RWPE1 (cell line): Measurements from ENCODE around the gene MRPS6.

Source experiments
- CTCF ChIA-PET: fragments of 350-600 bp; sonication (Branson Sonifier 250); formaldehyde crosslinking; extraction: SDS; loops from one replicate; lab custom pipeline; 2021; lab: Yijun Ruan, JAX
- POLR2A ChIA-PET: fragments of 400-600 bp; formaldehyde crosslinking; extraction: SDS; loops from one replicate; lab custom pipeline; 2020; ENCODE audit warnings: antibody characterized with exemption; ENCODE audit not compliant: low non-redundant PET; lab: Yijun Ruan, JAX
- DNase-seq: peaks from one replicate; pipeline ENCODE4 v3.0.0; 2012; ENCODE audit warnings: low spot score
- H3K27ac ChIP-seq: fragments of 450-650 bp; 2 replicates; pipeline ENCODE4 v1.5.1; 2017
- TF ChIP-seq, protein P1 (sequence below): fragments of 450-650 bp; conservative IDR thresholded peaks from 2 replicates; pipeline ENCODE4 v1.5.1; 2017; ENCODE audit warnings: low read depth, mild to moderate bottlenecking

The MRPS6 gene

DNA sequence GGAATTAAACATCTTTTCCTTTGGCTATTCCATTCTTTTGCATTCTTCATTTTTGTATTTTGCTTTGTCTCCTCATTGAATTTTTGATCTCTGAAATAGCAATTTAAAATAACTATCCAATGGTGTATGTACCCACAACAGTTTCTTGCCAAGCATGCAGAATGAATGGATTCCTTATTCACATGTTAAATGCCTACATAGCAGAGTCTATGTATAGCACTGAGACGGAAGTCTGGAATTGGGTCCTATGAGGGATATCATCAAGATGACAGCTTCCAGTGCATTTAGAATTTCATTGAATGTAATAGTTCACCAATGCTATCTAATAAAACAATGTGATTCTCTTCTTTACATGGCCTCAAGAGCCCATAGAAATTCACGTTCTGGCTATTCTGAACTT is 97.5 kb downstream of the MRPS6 start:
- TF ChIP-seq, protein P1, sequence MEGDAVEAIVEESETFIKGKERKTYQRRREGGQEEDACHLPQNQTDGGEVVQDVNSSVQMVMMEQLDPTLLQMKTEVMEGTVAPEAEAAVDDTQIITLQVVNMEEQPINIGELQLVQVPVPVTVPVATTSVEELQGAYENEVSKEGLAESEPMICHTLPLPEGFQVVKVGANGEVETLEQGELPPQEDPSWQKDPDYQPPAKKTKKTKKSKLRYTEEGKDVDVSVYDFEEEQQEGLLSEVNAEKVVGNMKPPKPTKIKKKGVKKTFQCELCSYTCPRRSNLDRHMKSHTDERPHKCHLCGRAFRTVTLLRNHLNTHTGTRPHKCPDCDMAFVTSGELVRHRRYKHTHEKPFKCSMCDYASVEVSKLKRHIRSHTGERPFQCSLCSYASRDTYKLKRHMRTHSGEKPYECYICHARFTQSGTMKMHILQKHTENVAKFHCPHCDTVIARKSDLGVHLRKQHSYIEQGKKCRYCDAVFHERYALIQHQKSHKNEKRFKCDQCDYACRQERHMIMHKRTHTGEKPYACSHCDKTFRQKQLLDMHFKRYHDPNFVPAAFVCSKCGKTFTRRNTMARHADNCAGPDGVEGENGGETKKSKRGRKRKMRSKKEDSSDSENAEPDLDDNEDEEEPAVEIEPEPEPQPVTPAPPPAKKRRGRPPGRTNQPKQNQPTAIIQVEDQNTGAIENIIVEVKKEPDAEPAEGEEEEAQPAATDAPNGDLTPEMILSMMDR, result no peak
- ChIA-PET POLR2A (no interaction called here), CTCF (no interaction called here)
- no peak overlapping the region for H3K27ac ChIP-seq
- DNase-seq, result no peak

GRCh38 chr21:34174470-34174869 is 101.1 kb downstream of the MRPS6 start:
- CTCF ChIA-PET, result no interaction called here

GRCh38 chr21:34176448-34176847 is 103.1 kb downstream of the MRPS6 start:
- no peak overlapping the region for H3K27ac ChIP-seq
- TF ChIP-seq, protein P1, result no peak
- DNase-seq, result no peak
- ChIA-PET POLR2A (no interaction called here), CTCF (no interaction called here)

More at GRCh38 chr21:34174470-34174869, 101.1 kb downstream of the MRPS6 start:
- TF ChIP-seq, protein P1, result no peak
- POLR2A ChIA-PET, result no interaction called here
- no peak for DNase-seq
- H3K27ac ChIP-seq, result no peak overlapping the region

DNA sequence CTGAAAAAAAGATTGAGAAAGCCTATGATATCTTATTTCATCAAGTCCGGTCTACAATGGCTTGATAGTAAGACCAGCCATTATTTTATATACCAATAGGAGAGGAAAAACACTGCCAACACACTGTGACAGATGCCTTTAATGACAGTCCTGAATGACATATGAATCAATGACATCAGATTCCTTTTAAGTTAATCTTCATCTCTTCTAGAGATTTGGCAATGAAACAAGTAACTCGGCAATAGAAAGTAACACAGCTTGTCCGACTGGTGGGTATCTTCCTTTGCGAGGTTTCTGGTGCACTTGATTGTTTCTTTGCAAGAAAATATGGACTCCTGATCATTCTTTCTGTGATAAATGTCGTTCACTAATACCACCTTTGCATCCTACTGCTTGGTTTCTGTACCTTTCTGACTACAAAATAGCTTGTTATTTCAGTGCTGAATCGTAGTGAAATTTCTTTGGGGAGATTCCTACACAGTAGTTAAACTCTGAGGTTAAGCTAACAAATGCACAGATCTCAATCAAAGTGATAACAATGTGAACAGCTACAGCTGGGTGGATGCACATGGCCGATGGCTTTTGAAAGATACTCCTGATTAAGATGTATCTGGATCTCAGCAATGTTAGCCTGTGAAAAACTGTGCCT is 104.7 kb downstream of the MRPS6 start:
- TF ChIP-seq, protein P1, result no peak
- no peak overlapping the region for H3K27ac ChIP-seq
- POLR2A ChIA-PET, result no interaction called here
- no peak for DNase-seq
- CTCF ChIA-PET, result no interaction called here

GRCh38 chr21:34179204-34179935 is 106.0 kb downstream of the MRPS6 start:
- POLR2A ChIA-PET, result no interaction called here
- no peak overlapping the region for H3K27ac ChIP-seq
- TF ChIP-seq, protein P1, result no peak
- CTCF ChIA-PET, result no interaction called here
- DNase-seq, result no peak

- ChIA-PET CTCF (interaction anchor here (0.5 to 1.3 kb wide), 2 partner anchors 22 to 243 kb away, joined by 3 to 4 read pairs; no protein-coding TSS in a partner anchor), POLR2A (no interaction called here)
- no peak for DNase-seq
- TF ChIP-seq, protein P1, result no peak
- no peak overlapping the region for H3K27ac ChIP-seq
Observed at GRCh38 chr21:34180407-34180806, 107.0 kb downstream of the MRPS6 start.
